ENCODE measurements around the gene ALDH1L2. TPM values are rescaled to one million over a fixed set of nuclear protein-coding genes. Genes with fewer than 3 reads are reported as not detected.

ALDH1L2 gene
- total and polyA plus RNA-seq, 9 of the 15 experiments (the other 6 are each of a cell fraction or from before 2014, with no cell fraction given) = 1.1 to 9.9 (median 3.8) TPM

GRCh38 chr12:104994336-104994735 lies 89.9 kb downstream of the ALDH1L2 start (continued):
- TF ChIP-seq, protein P1, sequence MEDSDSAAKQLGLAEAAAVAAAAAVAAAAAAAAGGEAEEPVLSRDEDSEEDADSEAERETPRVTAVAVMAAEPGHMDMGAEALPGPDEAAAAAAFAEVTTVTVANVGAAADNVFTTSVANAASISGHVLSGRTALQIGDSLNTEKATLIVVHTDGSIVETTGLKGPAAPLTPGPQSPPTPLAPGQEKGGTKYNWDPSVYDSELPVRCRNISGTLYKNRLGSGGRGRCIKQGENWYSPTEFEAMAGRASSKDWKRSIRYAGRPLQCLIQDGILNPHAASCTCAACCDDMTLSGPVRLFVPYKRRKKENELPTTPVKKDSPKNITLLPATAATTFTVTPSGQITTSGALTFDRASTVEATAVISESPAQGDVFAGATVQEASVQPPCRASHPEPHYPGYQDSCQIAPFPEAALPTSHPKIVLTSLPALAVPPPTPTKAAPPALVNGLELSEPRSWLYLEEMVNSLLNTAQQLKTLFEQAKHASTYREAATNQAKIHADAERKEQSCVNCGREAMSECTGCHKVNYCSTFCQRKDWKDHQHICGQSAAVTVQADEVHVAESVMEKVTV (CRISPR knock-in tag; IDR thresholded peaks at IDR 0.05) = no peak
- TF ChIP-seq MLX (CRISPR knock-in tag; conservative IDR thresholded peaks at IDR 0.05) (no peak), HDAC1 (IDR thresholded peaks at IDR 0.05) (no peak), CREB1 (IDR thresholded peaks at IDR 0.05) (no peak), CREB1 (CRISPR knock-in tag; IDR thresholded peaks at IDR 0.05) (no peak), RBM39 (optimal IDR thresholded peaks at IDR 0.05; ENCODE audit: low read depth, low read length) (no peak), KDM2B (CRISPR knock-in tag; IDR thresholded peaks at IDR 0.05) (no peak), SMAD1 (IDR thresholded peaks at IDR 0.05; ENCODE audit: low read depth, low read length, partially characterized antibody) (no peak), NR2C1 (IDR thresholded peaks at IDR 0.05) (no peak), NR2C1 (tag; IDR thresholded peaks at IDR 0.05) (no peak), CHD1 (IDR thresholded peaks at IDR 0.05; ENCODE audit: low read length) (no peak), MED1 (CRISPR knock-in tag; IDR thresholded peaks at IDR 0.05; ENCODE audit: borderline replicate concordance) (no peak), ETV1 (tag; conservative IDR thresholded peaks at IDR 0.05; ENCODE audit: low read depth) (no peak), DMBX1 (CRISPR knock-in tag; IDR thresholded peaks at IDR 0.05; ENCODE audit: borderline replicate concordance) (no peak)

All from K562 (cell line).